ENCODE data around the gene PGAM2. TPM values are rescaled to one million over a fixed set of nuclear protein-coding genes. Genes with fewer than 3 reads are reported as not detected.
A peak's percentile ranks its signal among the peaks of the same experiment; 100 is the strongest.

Gene PGAM2
- total and polyA plus RNA-seq, 2 experiments from 2014 or later = 148 to 165 TPM

GRCh38 chr7:44060948-44061644, 4.3 kb downstream of the PGAM2 start:
- Histone ChIP-seq H3K9me3 (ENCODE audit: low read depth) (no peaks in the 10 kb centered on the region), H3K27me3 (no peaks in the 10 kb centered on the region), H3K4me1 (ENCODE audit: low read depth) (peaks cover 34% of the 10 kb centered on the region), H3K4me3 (no peak overlapping the region), H3K36me3 (peaks cover 18% of the 10 kb centered on the region), H3K27ac (peak overlapping the region; percentile 78)
- DNase-seq (ENCODE audit: low read depth in 1 of 2, low spot score in 1 of 2) = no peak
- no peak for TF ChIP-seq CTCF (IDR thresholded peaks at IDR 0.05; ENCODE audit: low read depth, low read length)

- Histone ChIP-seq H3K36me3 (peaks cover 18% of the 10 kb centered on the region), H3K9me3 (ENCODE audit: low read depth) (no peaks in the 10 kb centered on the region), H3K27me3 (no peaks in the 10 kb centered on the region), H3K4me1 (ENCODE audit: low read depth) (peaks cover 28% of the 10 kb centered on the region), H3K27ac (peak overlapping the region; percentile 48), H3K4me3 (no peak overlapping the region)
- no peak for DNase-seq (ENCODE audit: low read depth in 1 of 2, low spot score in 1 of 2)
- TF ChIP-seq CTCF (IDR thresholded peaks at IDR 0.05; ENCODE audit: low read depth, low read length) = no peak
Observed at GRCh38 chr7:44060091-44060947, 5.0 kb downstream of the PGAM2 start.

- H3K4me1 ChIP-seq (ENCODE audit: low read depth) = peaks cover 19% of the 10 kb centered on the region
- no peak overlapping the region for H3K27ac ChIP-seq
- peaks cover 18% of the 10 kb centered on the region for H3K36me3 ChIP-seq
- H3K27me3 ChIP-seq = no peaks in the 10 kb centered on the region
- no peaks in the 10 kb centered on the region for H3K9me3 ChIP-seq (ENCODE audit: low read depth)
- no peak overlapping the region for H3K4me3 ChIP-seq
- no peak for DNase-seq (ENCODE audit: low read depth in 1 of 2, low spot score in 1 of 2)
- no peak for TF ChIP-seq CTCF (IDR thresholded peaks at IDR 0.05; ENCODE audit: low read depth, low read length)
Observed at GRCh38 chr7:44059219-44060090, 5.9 kb downstream of the PGAM2 start.

GRCh38 chr7:44058759-44059218, 6.6 kb downstream of the PGAM2 start:
- Histone ChIP-seq H3K9me3 (ENCODE audit: low read depth) (no peaks in the 10 kb centered on the region), H3K4me3 (no peak overlapping the region), H3K36me3 (peaks cover 18% of the 10 kb centered on the region), H3K27ac (no peak overlapping the region), H3K27me3 (no peaks in the 10 kb centered on the region), H3K4me1 (ENCODE audit: low read depth) (peaks cover 13% of the 10 kb centered on the region)
- no peak for TF ChIP-seq CTCF (IDR thresholded peaks at IDR 0.05; ENCODE audit: low read depth, low read length)
- no peak for DNase-seq (ENCODE audit: low read depth in 1 of 2, low spot score in 1 of 2)

Data from cardiac muscle cell (in vitro differentiated cells and primary cell).